Measurements from ENCODE around the gene DNAAF2. TPM values are rescaled to one million over a fixed set of nuclear protein-coding genes. Genes with fewer than 3 reads are reported as not detected.
A peak's percentile ranks its signal among the peaks of the same experiment; 100 is the strongest.
"Not testable (repeated sequence)": the region's sequence is repeated elsewhere in the genome, so short reads cannot be mapped to it uniquely, and the experiment has no call there.

The DNAAF2 gene
- total RNA-seq, 2 donors from 2014 or later, result 11.2 to 11.9 TPM

- 3% methylated on average over 43 of the region's 65 CpGs for WGBS
Measured at GRCh38 chr14:49621114-49621881, 13.7 kb downstream of the DNAAF2 start.

GRCh38 chr14:49620182-49621113 lies 14.6 kb downstream of the DNAAF2 start, which contains the start of the genes MGAT2 and RPL36AL:
TSS of gene MGAT2 (plus strand) at chr14:49620799. CDS start at chr14:49621269, 470 bp downstream.
TSS of gene RPL36AL (minus strand) at chr14:49620626. CDS start at chr14:49619104, 1,522 bp downstream.
- intact Hi-C loops (cut with DNase I), result no loop called here
- TF ChIP-seq POLR2A (IDR thresholded peaks at IDR 0.05) (peak; percentile 91), POLR2AphosphoS5 (IDR thresholded peaks at IDR 0.05) (peak; percentile 98), CTCF (IDR thresholded peaks at IDR 0.05) (peak in 3 of 4 experiments; percentile 17 to 60 (median 51))
- Histone ChIP-seq H3K4me3 (peak within 1 kb of the TSS; percentile 94 to 95), H3K4me1 (replicated peaks) (peaks cover 6% of the 10 kb centered on the region), H3K9me3 (no peaks in the 10 kb centered on the region), H3K36me3 (no peaks in the 10 kb centered on the region), H3K27ac (peak within 1 kb of the TSS; percentile 92), H3K27me3 (replicated peaks; ENCODE audit: insufficient read depth) (no peaks in the 10 kb centered on the region)
- WGBS, result under 1% methylated on average over 77 of the region's 85 CpGs
- peak; percentile 98 for DNase-seq (ENCODE audit: low spot score)

More at GRCh38 chr14:49621114-49621881, 13.7 kb downstream of the DNAAF2 start:
- Histone ChIP-seq H3K27me3 (replicated peaks; ENCODE audit: insufficient read depth) (no peaks in the 10 kb centered on the region), H3K4me3 (peak overlapping the region; percentile 94 to 95), H3K4me1 (replicated peaks) (peaks cover 6% of the 10 kb centered on the region), H3K27ac (peak overlapping the region; percentile 92), H3K9me3 (no peaks in the 10 kb centered on the region), H3K36me3 (no peaks in the 10 kb centered on the region)
- intact Hi-C loops (cut with DNase I), result no loop called here
- TF ChIP-seq POLR2AphosphoS5 (IDR thresholded peaks at IDR 0.05), result no peak
- no peak for TF ChIP-seq CTCF (IDR thresholded peaks at IDR 0.05)
- no peak for TF ChIP-seq POLR2A (IDR thresholded peaks at IDR 0.05)
- peak; percentile 27 for DNase-seq (ENCODE audit: low spot score)

- H3K4me3 ChIP-seq, result peak overlapping the region; percentile 94 to 95
- no peak for TF ChIP-seq POLR2A (IDR thresholded peaks at IDR 0.05)
- TF ChIP-seq POLR2AphosphoS5 (IDR thresholded peaks at IDR 0.05), result no peak
- peak overlapping the region; percentile 92 for H3K27ac ChIP-seq
- H3K9me3 ChIP-seq, result no peaks in the 10 kb centered on the region
- H3K27me3 ChIP-seq (replicated peaks; ENCODE audit: insufficient read depth), result no peaks in the 10 kb centered on the region
- intact Hi-C loops (cut with DNase I), result no loop called here
- H3K36me3 ChIP-seq, result no peaks in the 10 kb centered on the region
- DNase-seq (ENCODE audit: low spot score), result no peak
- WGBS, result 1% methylated on average over 11 of the region's 11 CpGs
- peaks cover 6% of the 10 kb centered on the region for H3K4me1 ChIP-seq (replicated peaks)
Measured at GRCh38 chr14:49619730-49620129, 15.3 kb downstream of the DNAAF2 start.

GRCh38 chr14:49619273-49619672 lies 15.8 kb downstream of the DNAAF2 start:
- intact Hi-C loops (cut with DNase I); H3K27me3 ChIP-seq (replicated peaks; ENCODE audit: insufficient read depth); H3K27ac ChIP-seq; H3K9me3 ChIP-seq; H3K4me1 ChIP-seq (replicated peaks); DNase-seq (ENCODE audit: low spot score); H3K36me3 ChIP-seq: not testable (repeated sequence)
- H3K4me3 ChIP-seq, result peak overlapping the region; percentile 94 to 95
- 63% methylated on average over 19 of the region's 19 CpGs for WGBS

- 82% methylated on average over 6 of the region's 6 CpGs for WGBS
- H3K4me3 ChIP-seq, result no peak overlapping the region
- no peaks in the 10 kb centered on the region for H3K9me3 ChIP-seq
- H3K4me1 ChIP-seq (replicated peaks), result no peaks in the 10 kb centered on the region
- intact Hi-C loops (cut with DNase I), result no loop called here
- H3K27me3 ChIP-seq (replicated peaks; ENCODE audit: insufficient read depth), result no peaks in the 10 kb centered on the region
- H3K36me3 ChIP-seq, result no peaks in the 10 kb centered on the region
- no peak overlapping the region for H3K27ac ChIP-seq
- no peak for DNase-seq (ENCODE audit: low spot score)
- TF ChIP-seq POLR2AphosphoS5 (IDR thresholded peaks at IDR 0.05) (no peak), POLR2A (IDR thresholded peaks at IDR 0.05) (no peak)
Measured at GRCh38 chr14:49617852-49618519, 17.1 kb downstream of the DNAAF2 start.
